ENCODE data around the gene KCNIP4. TPM values are rescaled to one million over a fixed set of nuclear protein-coding genes. Genes with fewer than 3 reads are reported as not detected.

The KCNIP4 gene
- total and polyA plus RNA-seq, 2 donors (not counting 1 experiment from before 2014, with no cell fraction given): not detected

GRCh38 chr4:20816287-20816686, 1132.3 kb downstream of the KCNIP4 start:
- TF ChIP-seq CTCF (IDR thresholded peaks at IDR 0.05): no peak
- TF ChIP-seq EZH2 (IDR thresholded peaks at IDR 0.05; ENCODE audit: borderline replicate concordance, insufficient read depth, low read depth, low read length, poor library complexity, severe bottlenecking): no peak
- Histone ChIP-seq H3K9me3 (ENCODE audit: control extremely low read depth in 1 of 3, control insufficient read depth in 2 of 3, insufficient read depth in 1 of 3, low read length in 2 of 3) (no peaks in the 10 kb centered on the region), H3K79me2 (ENCODE audit: control insufficient read depth, insufficient read depth, low read length) (no peaks in the 10 kb centered on the region), H3K4me2 (replicated peaks; ENCODE audit: low read depth, low read length, poor library complexity, severe bottlenecking) (no peak overlapping the region), H3K36me3 (replicated peaks in 1 of 2; ENCODE audit: control extremely low read depth in 1 of 2, control insufficient read depth in 1 of 2, extremely low read depth in 1 of 2, insufficient read depth in 2 of 2, low read length in 1 of 2) (no peaks in the 10 kb centered on the region), H3K27me3 (replicated peaks in 1 of 4; ENCODE audit: control extremely low read depth in 1 of 4, control insufficient read depth in 3 of 4, insufficient read depth in 4 of 4, low read length in 3 of 4) (no peaks in the 10 kb centered on the region), H3K27ac (ENCODE audit: low read length in 2 of 2) (no peak overlapping the region), H3K4me1 (ENCODE audit: control insufficient read depth in 2 of 2, insufficient read depth in 2 of 2, low read length in 2 of 2) (no peaks in the 10 kb centered on the region), H4K20me1 (ENCODE audit: control insufficient read depth, insufficient read depth, low read length, poor library complexity, severe bottlenecking) (no peaks in the 10 kb centered on the region), H3K4me3 (ENCODE audit: control extremely low read depth in 1 of 5, extremely low read depth in 1 of 5, insufficient read depth in 1 of 5, low read depth in 2 of 5, low read length in 4 of 5) (no peak overlapping the region), H2AFZ (ENCODE audit: insufficient read depth, low read depth, low read length, poor library complexity, severe bottlenecking) (no peak overlapping the region), H3K9ac (ENCODE audit: low read length) (no peak overlapping the region)
- DNase-seq: no peak
- no peaks in the 10 kb centered on the region for H3K27me3 Mint-ChIP-seq
- POLR2A ChIA-PET: no interaction called here
- WGBS (ENCODE audit: insufficient coverage): no CpG with 5 or more reads among the region's 5 CpGs
- H3K27ac Mint-ChIP-seq: no peak overlapping the region
- no peaks in the 10 kb centered on the region for H3K9me3 Mint-ChIP-seq (ENCODE audit: insufficient read depth)
- no peak overlapping the region for H3K4me3 Mint-ChIP-seq
- ATAC-seq (ENCODE audit: low read depth): no peak
- intact Hi-C loops (cut with micrococcal nuclease): no loop called here
- CTCF ChIA-PET: no interaction called here
- no peaks in the 10 kb centered on the region for H3K4me1 Mint-ChIP-seq

- no peaks in the 10 kb centered on the region for H3K4me1 ChIP-seq (ENCODE audit: control insufficient read depth in 2 of 2, insufficient read depth in 2 of 2, low read length in 2 of 2)
- H3K9me3 Mint-ChIP-seq (ENCODE audit: insufficient read depth): no peaks in the 10 kb centered on the region
- intact Hi-C loops (cut with micrococcal nuclease): no loop called here
- no peaks in the 10 kb centered on the region for H3K9me3 ChIP-seq (ENCODE audit: control extremely low read depth in 1 of 3, control insufficient read depth in 2 of 3, insufficient read depth in 1 of 3, low read length in 2 of 3)
- no peak overlapping the region for H3K27ac Mint-ChIP-seq
- H3K27me3 ChIP-seq (replicated peaks in 1 of 4; ENCODE audit: control extremely low read depth in 1 of 4, control insufficient read depth in 3 of 4, insufficient read depth in 4 of 4, low read length in 3 of 4): no peaks in the 10 kb centered on the region
- H3K79me2 ChIP-seq (ENCODE audit: control insufficient read depth, insufficient read depth, low read length): no peaks in the 10 kb centered on the region
- no peak overlapping the region for H3K4me3 ChIP-seq (ENCODE audit: control extremely low read depth in 1 of 5, extremely low read depth in 1 of 5, insufficient read depth in 1 of 5, low read depth in 2 of 5, low read length in 4 of 5)
- DNase-seq: no peak
- no peak overlapping the region for H3K4me3 Mint-ChIP-seq
- POLR2A ChIA-PET: no interaction called here
- TF ChIP-seq EZH2 (IDR thresholded peaks at IDR 0.05; ENCODE audit: borderline replicate concordance, insufficient read depth, low read depth, low read length, poor library complexity, severe bottlenecking) (no peak), CTCF (IDR thresholded peaks at IDR 0.05) (no peak)
- H3K9ac ChIP-seq (ENCODE audit: low read length): no peak overlapping the region
- no peaks in the 10 kb centered on the region for H3K27me3 Mint-ChIP-seq
- no peaks in the 10 kb centered on the region for H3K4me1 Mint-ChIP-seq
- CTCF ChIA-PET: no interaction called here
- 83% methylated on average over 1 of the region's 1 CpG for WGBS (ENCODE audit: insufficient coverage)
- H4K20me1 ChIP-seq (ENCODE audit: control insufficient read depth, insufficient read depth, low read length, poor library complexity, severe bottlenecking): no peaks in the 10 kb centered on the region
- H2AFZ ChIP-seq (ENCODE audit: insufficient read depth, low read depth, low read length, poor library complexity, severe bottlenecking): no peak overlapping the region
- H3K4me2 ChIP-seq (replicated peaks; ENCODE audit: low read depth, low read length, poor library complexity, severe bottlenecking): no peak overlapping the region
- ATAC-seq (ENCODE audit: low read depth): no peak
- H3K36me3 ChIP-seq (replicated peaks in 1 of 2; ENCODE audit: control extremely low read depth in 1 of 2, control insufficient read depth in 1 of 2, extremely low read depth in 1 of 2, insufficient read depth in 2 of 2, low read length in 1 of 2): no peaks in the 10 kb centered on the region
- H3K27ac ChIP-seq (ENCODE audit: low read length in 2 of 2): no peak overlapping the region
Observed at GRCh38 chr4:20813700-20814099, 1134.9 kb downstream of the KCNIP4 start.
